Neural cell (in vitro differentiated cells): ENCODE data around the gene KPTN. TPM values are rescaled to one million over a fixed set of nuclear protein-coding genes. Genes with fewer than 3 reads are reported as not detected.

ENCODE experiments used
- H2AFZ ChIP-seq: fragments of 200-600, 300-800 bp; sonication (generic), shearing (Covaris generic); 2 replicates; pipeline ENCODE4 v1.6.0; 2014; ENCODE audit warnings: low read depth, mild to moderate bottlenecking, antibody characterized with exemption, low read length, moderate library complexity
- H3F3A ChIP-seq: fragments of 200-600 bp; shearing (Covaris generic); 2 replicates; pipeline ENCODE4 v1.6.1; 2016; ENCODE audit warnings: mild to moderate bottlenecking, moderate library complexity, mixed read lengths, antibody characterized with exemption, low read length; ENCODE audit not compliant: insufficient read depth, poor library complexity, severe bottlenecking
- H3K27ac ChIP-seq: fragments of 200-600, 300-800 bp; sonication (generic), shearing (Covaris generic); 2 replicates; pipeline ENCODE4 v1.5.1; 2014; ENCODE audit warnings: mild to moderate bottlenecking, low read length, moderate library complexity
- H3K27me3 ChIP-seq: fragments of 300-800, 200-600 bp; sonication (generic), shearing (Covaris generic); 2 replicates; pipeline ENCODE4 v1.6.0; 2014; ENCODE audit warnings: mild to moderate bottlenecking, low read depth, low read length, moderate library complexity; ENCODE audit not compliant: insufficient read depth
- H3K36me3 ChIP-seq: fragments of 300-800, 200-600 bp; sonication (generic), shearing (Covaris generic); 2 replicates; pipeline ENCODE4 v1.5.1; 2014; ENCODE audit warnings: mild to moderate bottlenecking, antibody characterized with exemption, low read length, moderate library complexity; ENCODE audit not compliant: insufficient read depth
- H3K4me2 ChIP-seq: fragments of 300-800, 200-600 bp; sonication (generic), shearing (Covaris generic); 2 replicates; pipeline ENCODE4 v1.6.0; 2014; ENCODE audit warnings: mild to moderate bottlenecking, low read length
- H3K4me3 ChIP-seq: fragments of 300-800, 200-600 bp; sonication (generic), shearing (Covaris generic); 2 replicates; pipeline ENCODE4 v1.5.1; 2014; ENCODE audit warnings: mild to moderate bottlenecking, low read length, moderate library complexity
- H3K79me2 ChIP-seq: fragments of 200-600 bp; shearing (Covaris generic); replicated peaks from 2 replicates; pipeline ENCODE4 v1.6.0; 2014; ENCODE audit warnings: mild to moderate bottlenecking, low read length, moderate library complexity; ENCODE audit not compliant: insufficient read depth
- H3K9ac ChIP-seq: fragments of 300-800, 200-600 bp; sonication (generic), shearing (Covaris generic); 2 replicates; pipeline ENCODE4 v1.6.1; 2016; ENCODE audit warnings: mild to moderate bottlenecking, low read length, mixed read lengths
- H3K9me2 ChIP-seq: fragments of 200-600 bp; shearing (Covaris generic); 2 replicates; pipeline ENCODE4 v1.6.1; 2016; ENCODE audit warnings: mild to moderate bottlenecking, low read length, mixed read lengths; ENCODE audit not compliant: insufficient read depth
- H3K9me3 ChIP-seq: fragments of 200-600, 300-800 bp; sonication (generic), shearing (Covaris generic); 2 replicates; pipeline ENCODE4 v1.6.1; 2016; ENCODE audit warnings: mild to moderate bottlenecking, mixed run types, low read length, moderate library complexity, mixed read lengths
- H4K20me1 ChIP-seq: fragments of 200-600 bp; shearing (Covaris generic); 2 replicates; pipeline ENCODE4 v1.6.1; 2016; ENCODE audit warnings: mild to moderate bottlenecking, mixed run types; ENCODE audit not compliant: insufficient read depth
- EP300 ChIP-seq: fragments of 450-650 bp; conservative IDR thresholded peaks from 2 replicates; pipeline ENCODE4 v1.6.1; 2014; ENCODE audit warnings: antibody characterized with exemption, mild to moderate bottlenecking, moderate library complexity; ENCODE audit not compliant: poor library complexity, severe bottlenecking
- EZH2 ChIP-seq: fragments of 200-600, 300-800 bp; shearing (Covaris generic), sonication (generic); IDR thresholded peaks from 2 replicates; pipeline ENCODE4 v1.6.1; 2014; ENCODE audit warnings: antibody characterized with exemption, low read length, borderline replicate concordance, mild to moderate bottlenecking; ENCODE audit not compliant: insufficient read depth, poor library complexity, severe bottlenecking
- MXI1 ChIP-seq: fragments of 450-650 bp; conservative IDR thresholded peaks from 2 replicates; pipeline ENCODE4 v1.6.1; 2014; ENCODE audit warnings: antibody characterized with exemption, mild to moderate bottlenecking; ENCODE audit not compliant: poor library complexity, severe bottlenecking
- POLR2AphosphoS5 ChIP-seq: IDR thresholded peaks from 2 replicates; pipeline ENCODE4 v1.6.1; 2012
- RAD21 ChIP-seq: fragments of 450-650 bp; conservative IDR thresholded peaks from 2 replicates; pipeline ENCODE4 v1.6.1; 2014; ENCODE audit warnings: antibody characterized with exemption, mild to moderate bottlenecking, moderate library complexity
- SMC3 ChIP-seq: fragments of 450-650 bp; conservative IDR thresholded peaks from 2 replicates; pipeline ENCODE4 v1.6.1; 2014; ENCODE audit warnings: antibody characterized with exemption, mild to moderate bottlenecking, moderate library complexity; ENCODE audit not compliant: poor library complexity
- TAF1 ChIP-seq: IDR thresholded peaks from 2 replicates; pipeline ENCODE4 v1.6.1; 2012; ENCODE audit warnings: low read depth
- polyA plus RNA-seq: library from polyadenylated mRNA; depleted of rRNA; stranded (reverse); fragments of >200 nt; gene quantifications from 2 replicates; pipeline ENCODE4 v1.2.3, GENCODE V29; 2014
- TF ChIP-seq, protein P1 (sequence below): IDR thresholded peaks from 2 replicates; pipeline ENCODE4 v1.6.1; 2012; ENCODE audit warnings: borderline replicate concordance
- TF ChIP-seq, protein P2 (sequence below): fragments of 450-650 bp; IDR thresholded peaks from 2 replicates; pipeline ENCODE4 v1.5.1; 2014; ENCODE audit warnings: antibody characterized with exemption, mild to moderate bottlenecking, moderate library complexity; ENCODE audit not compliant: poor library complexity, severe bottlenecking

The KPTN gene
- polyA plus RNA-seq, 1 donor from 2014 or later = 23.8 TPM

DNA sequence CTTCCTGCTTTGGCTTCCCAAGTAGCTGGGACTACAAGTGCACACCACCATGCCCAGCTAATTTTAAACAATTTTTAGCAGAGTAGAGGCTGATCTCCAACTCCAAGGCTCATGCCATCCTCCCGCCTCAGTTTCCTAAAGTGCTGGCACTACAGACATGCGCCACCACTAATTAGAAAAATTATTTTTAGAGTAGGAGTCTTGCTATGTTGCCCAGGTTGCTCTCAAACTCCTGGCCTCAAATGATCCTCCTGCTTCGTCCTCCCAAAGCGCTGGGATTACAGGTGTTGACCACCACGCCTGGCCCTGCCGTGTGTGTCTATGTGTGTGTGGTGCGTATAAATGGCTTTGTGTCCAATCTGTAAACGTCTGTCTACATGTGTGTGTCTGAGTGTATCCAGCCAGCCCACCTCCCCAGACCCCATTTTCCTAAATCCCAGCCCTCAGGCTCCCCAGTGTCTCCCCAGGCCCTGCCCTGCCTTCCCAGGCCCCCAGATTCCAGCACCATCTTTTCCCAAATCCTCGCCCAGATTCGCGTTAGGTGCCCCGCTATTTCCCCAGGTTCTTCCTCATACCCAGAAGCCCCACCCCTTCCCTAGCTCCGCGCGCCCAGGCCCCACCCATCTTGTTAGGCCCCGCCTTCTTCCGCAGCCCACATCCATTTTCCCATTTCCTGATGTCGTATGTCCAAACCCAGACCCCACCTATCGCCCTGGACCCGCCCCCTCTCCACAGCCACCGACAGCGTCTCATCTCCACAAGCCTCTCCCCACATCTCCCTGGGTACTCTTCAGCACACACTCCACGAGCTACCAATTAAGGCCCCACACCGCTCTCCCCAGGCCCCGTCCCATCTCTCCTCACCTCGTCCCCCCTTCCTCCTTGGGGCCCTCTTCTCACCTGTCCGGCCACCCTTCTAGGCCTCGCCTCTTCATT, 37.2 kb downstream of the KPTN start:
- Histone ChIP-seq H4K20me1 (no peaks in the 10 kb centered on the region), H3K36me3 (no peaks in the 10 kb centered on the region), H3K9me2 (no peaks in the 10 kb centered on the region), H3K27ac (no peak overlapping the region), H3K79me2 (no peaks in the 10 kb centered on the region), H3K27me3 (peaks cover 5% of the 10 kb centered on the region), H3F3A (no peaks in the 10 kb centered on the region), H3K9me3 (no peaks in the 10 kb centered on the region), H3K4me2 (no peak overlapping the region), H3K9ac (no peak overlapping the region), H3K4me3 (peak overlapping the region; percentile 43), H2AFZ (no peak overlapping the region)
- TF ChIP-seq, protein P1, sequence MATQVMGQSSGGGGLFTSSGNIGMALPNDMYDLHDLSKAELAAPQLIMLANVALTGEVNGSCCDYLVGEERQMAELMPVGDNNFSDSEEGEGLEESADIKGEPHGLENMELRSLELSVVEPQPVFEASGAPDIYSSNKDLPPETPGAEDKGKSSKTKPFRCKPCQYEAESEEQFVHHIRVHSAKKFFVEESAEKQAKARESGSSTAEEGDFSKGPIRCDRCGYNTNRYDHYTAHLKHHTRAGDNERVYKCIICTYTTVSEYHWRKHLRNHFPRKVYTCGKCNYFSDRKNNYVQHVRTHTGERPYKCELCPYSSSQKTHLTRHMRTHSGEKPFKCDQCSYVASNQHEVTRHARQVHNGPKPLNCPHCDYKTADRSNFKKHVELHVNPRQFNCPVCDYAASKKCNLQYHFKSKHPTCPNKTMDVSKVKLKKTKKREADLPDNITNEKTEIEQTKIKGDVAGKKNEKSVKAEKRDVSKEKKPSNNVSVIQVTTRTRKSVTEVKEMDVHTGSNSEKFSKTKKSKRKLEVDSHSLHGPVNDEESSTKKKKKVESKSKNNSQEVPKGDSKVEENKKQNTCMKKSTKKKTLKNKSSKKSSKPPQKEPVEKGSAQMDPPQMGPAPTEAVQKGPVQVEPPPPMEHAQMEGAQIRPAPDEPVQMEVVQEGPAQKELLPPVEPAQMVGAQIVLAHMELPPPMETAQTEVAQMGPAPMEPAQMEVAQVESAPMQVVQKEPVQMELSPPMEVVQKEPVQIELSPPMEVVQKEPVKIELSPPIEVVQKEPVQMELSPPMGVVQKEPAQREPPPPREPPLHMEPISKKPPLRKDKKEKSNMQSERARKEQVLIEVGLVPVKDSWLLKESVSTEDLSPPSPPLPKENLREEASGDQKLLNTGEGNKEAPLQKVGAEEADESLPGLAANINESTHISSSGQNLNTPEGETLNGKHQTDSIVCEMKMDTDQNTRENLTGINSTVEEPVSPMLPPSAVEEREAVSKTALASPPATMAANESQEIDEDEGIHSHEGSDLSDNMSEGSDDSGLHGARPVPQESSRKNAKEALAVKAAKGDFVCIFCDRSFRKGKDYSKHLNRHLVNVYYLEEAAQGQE = no peak
- no peak for TF ChIP-seq EZH2
- TF ChIP-seq, protein P2, sequence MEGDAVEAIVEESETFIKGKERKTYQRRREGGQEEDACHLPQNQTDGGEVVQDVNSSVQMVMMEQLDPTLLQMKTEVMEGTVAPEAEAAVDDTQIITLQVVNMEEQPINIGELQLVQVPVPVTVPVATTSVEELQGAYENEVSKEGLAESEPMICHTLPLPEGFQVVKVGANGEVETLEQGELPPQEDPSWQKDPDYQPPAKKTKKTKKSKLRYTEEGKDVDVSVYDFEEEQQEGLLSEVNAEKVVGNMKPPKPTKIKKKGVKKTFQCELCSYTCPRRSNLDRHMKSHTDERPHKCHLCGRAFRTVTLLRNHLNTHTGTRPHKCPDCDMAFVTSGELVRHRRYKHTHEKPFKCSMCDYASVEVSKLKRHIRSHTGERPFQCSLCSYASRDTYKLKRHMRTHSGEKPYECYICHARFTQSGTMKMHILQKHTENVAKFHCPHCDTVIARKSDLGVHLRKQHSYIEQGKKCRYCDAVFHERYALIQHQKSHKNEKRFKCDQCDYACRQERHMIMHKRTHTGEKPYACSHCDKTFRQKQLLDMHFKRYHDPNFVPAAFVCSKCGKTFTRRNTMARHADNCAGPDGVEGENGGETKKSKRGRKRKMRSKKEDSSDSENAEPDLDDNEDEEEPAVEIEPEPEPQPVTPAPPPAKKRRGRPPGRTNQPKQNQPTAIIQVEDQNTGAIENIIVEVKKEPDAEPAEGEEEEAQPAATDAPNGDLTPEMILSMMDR = no peak
- no peak for TF ChIP-seq SMC3
- TF ChIP-seq MXI1 = no peak
- TF ChIP-seq EP300 = no peak
- TF ChIP-seq RAD21 = no peak
- no peak for TF ChIP-seq POLR2AphosphoS5
- TF ChIP-seq TAF1 = no peak

DNA sequence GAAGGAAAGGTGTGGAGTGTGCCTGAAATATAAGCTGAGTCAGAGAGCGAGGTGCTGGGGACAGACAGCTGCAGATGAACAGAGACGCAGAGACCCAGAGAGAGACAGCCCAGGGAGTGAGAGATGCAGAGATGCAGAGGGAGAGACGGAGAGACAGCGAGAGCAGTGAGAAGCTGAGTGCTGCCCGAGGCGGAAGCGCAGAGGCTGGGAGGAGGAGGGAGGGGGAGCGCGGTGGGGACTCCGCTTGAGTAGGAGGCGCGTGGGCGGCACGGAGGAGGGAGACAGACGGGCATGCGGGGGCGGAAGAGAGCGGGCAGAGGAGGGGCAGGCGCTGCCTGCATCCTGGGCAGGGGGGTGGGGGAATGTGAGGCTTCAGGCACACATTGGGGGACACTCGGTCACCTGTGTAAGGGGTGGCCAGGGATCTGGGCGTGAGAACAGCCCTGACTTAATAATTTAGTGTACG, 38.0 kb downstream of the KPTN start:
- no peaks in the 10 kb centered on the region for H3K9me3 ChIP-seq
- H3K9me2 ChIP-seq = no peaks in the 10 kb centered on the region
- no peak for TF ChIP-seq MXI1
- H3K36me3 ChIP-seq = no peaks in the 10 kb centered on the region
- H3K79me2 ChIP-seq = no peaks in the 10 kb centered on the region
- H3K9ac ChIP-seq = no peak overlapping the region
- no peak overlapping the region for H3K4me2 ChIP-seq
- H2AFZ ChIP-seq = no peak overlapping the region
- H4K20me1 ChIP-seq = no peaks in the 10 kb centered on the region
- peak overlapping the region; percentile 41 for H3K4me3 ChIP-seq
- no peak overlapping the region for H3K27ac ChIP-seq
- H3K27me3 ChIP-seq = peaks cover 5% of the 10 kb centered on the region
- no peaks in the 10 kb centered on the region for H3F3A ChIP-seq
